OCI-LY7 (cell line): Measurements from ENCODE around the gene CACNA2D4. TPM values are rescaled to one million over a fixed set of nuclear protein-coding genes. Genes with fewer than 3 reads are reported as not detected.

Source experiments
- BruUV-seq: library from RNA; stranded (reverse); fragments of 400-500 nt; replicated peaks from 2 replicates; lab custom pipeline; 2021; lab: Mats Ljungman, UMichigan
- CTCF ChIA-PET: fragments of 300-600 bp; sonication (Branson Sonifier 250); formaldehyde crosslinking; loops from one replicate; lab custom pipeline; 2022; ENCODE audit warnings: antibody characterized with exemption; ENCODE audit not compliant: unreplicated experiment; lab: Charles Lee
- POLR2A ChIA-PET: fragments of 300-600 bp; sonication (Branson Sonifier 250); formaldehyde crosslinking; loops from one replicate; lab custom pipeline; 2022; ENCODE audit warnings: antibody characterized with exemption; lab: Charles Lee
- DNase-seq: peaks from one replicate; pipeline ENCODE4 v3.0.0-alpha.2; 2015; ENCODE audit warnings: low spot score
- H2AFZ ChIP-seq: fragments of 200-600 bp; sonication (generic), shearing (Covaris generic); 2 replicates; pipeline ENCODE4 v1.6.1; 2014; ENCODE audit warnings: mild to moderate bottlenecking, antibody characterized with exemption, low read length, moderate library complexity
- H3K27ac ChIP-seq: fragments of 200-600 bp; sonication (generic); 2 replicates; pipeline ENCODE4 v1.5.1; 2014; ENCODE audit warnings: mixed run types, low read depth, mild to moderate bottlenecking, moderate library complexity, low read length, inconsistent platforms; ENCODE audit not compliant: poor library complexity, severe bottlenecking
- H3K36me3 ChIP-seq: fragments of 200-600 bp; sonication (generic); 2 replicates; pipeline ENCODE4 v1.6.1; 2014; ENCODE audit warnings: mild to moderate bottlenecking, antibody characterized with exemption, low read length, moderate library complexity, mixed read lengths; ENCODE audit not compliant: insufficient read depth
- H3K4me1 ChIP-seq: fragments of 200-600 bp; sonication (generic); 2 replicates; pipeline ENCODE4 v1.5.1; 2014; ENCODE audit warnings: mild to moderate bottlenecking, low read length; ENCODE audit not compliant: insufficient read depth, poor library complexity, severe bottlenecking
- H3K4me2 ChIP-seq: fragments of 200-600 bp; sonication (generic); 2 replicates; pipeline ENCODE4 v1.6.1; 2014; ENCODE audit warnings: mild to moderate bottlenecking, low read length
- H3K4me3 ChIP-seq: fragments of 200-600 bp; sonication (generic); 2 replicates; pipeline ENCODE4 v1.5.1; 2014; ENCODE audit warnings: mild to moderate bottlenecking, low read depth, low read length; ENCODE audit not compliant: poor library complexity, severe bottlenecking
- H3K79me2 ChIP-seq: fragments of 200-600 bp; sonication (generic); 2 replicates; pipeline ENCODE4 v1.6.1; 2016; ENCODE audit warnings: low read depth, mild to moderate bottlenecking, low read length, moderate library complexity, mixed read lengths; ENCODE audit not compliant: insufficient read depth
- H3K9me2 ChIP-seq: fragments of 200-600 bp; sonication (generic); 2 replicates; pipeline ENCODE4 v1.6.1; 2016; ENCODE audit warnings: mild to moderate bottlenecking, low read length, mixed read lengths; ENCODE audit not compliant: insufficient read depth
- H3K9me3 ChIP-seq: fragments of 200-600 bp; sonication (generic); 2 replicates; pipeline ENCODE4 v1.6.1; 2014; ENCODE audit warnings: mild to moderate bottlenecking, mixed run types, low read length, mixed read lengths
- H4K20me1 ChIP-seq: fragments of 200-600 bp; sonication (generic); 2 replicates; pipeline ENCODE4 v1.6.1; 2014; ENCODE audit warnings: mild to moderate bottlenecking, antibody characterized with exemption, low read length, moderate library complexity, mixed read lengths; ENCODE audit not compliant: insufficient read depth
- CTCF ChIP-seq: fragments of 200-600 bp; sonication (generic); conservative IDR thresholded peaks from 2 replicates; pipeline ENCODE4 v1.5.1; 2014; ENCODE audit warnings: mild to moderate bottlenecking, antibody characterized with exemption, low read length, moderate library complexity, mixed read lengths
- EZH2phosphoT487 ChIP-seq: fragments of 200-600 bp; sonication (generic); IDR thresholded peaks from 2 replicates; pipeline ENCODE4 v1.6.1; 2018; ENCODE audit warnings: low read depth, borderline replicate concordance, mild to moderate bottlenecking, mixed run types, antibody characterized with exemption, low read length, moderate library complexity, mixed read lengths
- intact Hi-C: fragments of 100-400 bp; cut with micrococcal nuclease; formaldehyde crosslinking; loops from one replicate; pipeline ENCODE4 v1.10.0; 2022; ENCODE audit not compliant: unreplicated experiment
- total RNA-seq, 2 experiments: library from RNA; depleted of rRNA in 1 of 2; stranded (reverse); fragments of >200 nt in 1 of 2; shearing (Covaris generic) in 1 of 2; gene quantifications; 2 replicates each; pipeline ENCODE4 v1.2.3, GENCODE V29; 2014 to 2022

CACNA2D4 gene
- total RNA-seq, 2 experiments from 2014 or later = 0.13 TPM; not detected in 1

GRCh38 chr12:1906579-1906978 lies 11.9 kb downstream of the CACNA2D4 start:
- BruUV-seq = no TSS peak
- no peaks in the 10 kb centered on the region for H3K36me3 ChIP-seq
- no peaks in the 10 kb centered on the region for H4K20me1 ChIP-seq
- no peak for DNase-seq
- no peak overlapping the region for H3K27ac ChIP-seq
- H3K9me2 ChIP-seq = no peaks in the 10 kb centered on the region
- H2AFZ ChIP-seq = no peak overlapping the region
- POLR2A ChIA-PET = no interaction called here
- no peaks in the 10 kb centered on the region for H3K79me2 ChIP-seq
- no peaks in the 10 kb centered on the region for H3K4me1 ChIP-seq
- CTCF ChIA-PET = no interaction called here
- H3K4me3 ChIP-seq = no peak overlapping the region
- peaks cover 19% of the 10 kb centered on the region for H3K9me3 ChIP-seq
- intact Hi-C loops = no loop called here
- no peak for TF ChIP-seq EZH2phosphoT487
- no peak for TF ChIP-seq CTCF
- no peak overlapping the region for H3K4me2 ChIP-seq

- BruUV-seq = no TSS peak
- H3K4me2 ChIP-seq = no peak overlapping the region
- no peak overlapping the region for H2AFZ ChIP-seq
- no peaks in the 10 kb centered on the region for H4K20me1 ChIP-seq
- ChIA-PET POLR2A (interaction anchor here (0.7 kb wide), 1 partner anchor 11 kb away, joined by 3 read pairs; no protein-coding TSS in a partner anchor), CTCF (no interaction called here)
- intact Hi-C loops = no loop called here
- H3K4me3 ChIP-seq = no peak overlapping the region
- no peak for DNase-seq
- TF ChIP-seq CTCF (no peak), EZH2phosphoT487 (no peak)
- no peaks in the 10 kb centered on the region for H3K79me2 ChIP-seq
- H3K4me1 ChIP-seq = no peaks in the 10 kb centered on the region
- no peaks in the 10 kb centered on the region for H3K9me2 ChIP-seq
- no peak overlapping the region for H3K27ac ChIP-seq
- peaks cover 19% of the 10 kb centered on the region for H3K9me3 ChIP-seq
- no peaks in the 10 kb centered on the region for H3K36me3 ChIP-seq
Observed at GRCh38 chr12:1904875-1905274, 13.6 kb downstream of the CACNA2D4 start.

- H3K79me2 ChIP-seq = no peaks in the 10 kb centered on the region
- ChIA-PET POLR2A (interaction anchor here (0.5 to 1.3 kb wide), 2 partner anchors 112 to 146 kb away, joined by 3 read pairs; no protein-coding TSS in a partner anchor), CTCF (no interaction called here)
- no peaks in the 10 kb centered on the region for H3K4me1 ChIP-seq
- no TSS peak for BruUV-seq
- TF ChIP-seq EZH2phosphoT487 (no peak), CTCF (no peak)
- H3K9me3 ChIP-seq = no peaks in the 10 kb centered on the region
- H4K20me1 ChIP-seq = no peaks in the 10 kb centered on the region
- H3K36me3 ChIP-seq = no peaks in the 10 kb centered on the region
- no peak overlapping the region for H3K4me2 ChIP-seq
- H3K9me2 ChIP-seq = no peaks in the 10 kb centered on the region
- intact Hi-C loops = no loop called here
- no peak for DNase-seq
- H2AFZ ChIP-seq = no peak overlapping the region
- H3K27ac ChIP-seq = no peak overlapping the region
- H3K4me3 ChIP-seq = no peak overlapping the region
Observed at GRCh38 chr12:1896964-1897363, 21.5 kb downstream of the CACNA2D4 start.
